Activated CD8-positive, alpha-beta memory T cell treated with anti-CD3 and anti-CD28 coated beads for 4 hours (primary cell): Measurements from ENCODE around the gene PCDHGB4.
"Not testable (repeated sequence)": the region's sequence is repeated elsewhere in the genome, so short reads cannot be mapped to it uniquely, and the experiment has no call there.

ENCODE experiments used
- DNase-seq, 2 donors: peaks; one replicate each; pipeline ENCODE4 v3.0.0-alpha.2; 2020; ENCODE audit warnings: low read depth in 2 of 2

The PCDHGB4 gene

GRCh38 chr5:141366016-141366896, 21.2 kb upstream of the PCDHGB4 start:
- DNase-seq = no peak

- DNase-seq = no peak
Measured at GRCh38 chr5:141369994-141370848, 17.3 kb upstream of the PCDHGB4 start, which contains the start of gene PCDHGB3. Gene PCDHGB3, plus strand, starts transcription at chr5:141370242. Its CDS starts 153 bp downstream, at chr5:141370395.

- DNase-seq = no peak
Measured at GRCh38 chr5:141371572-141372475, 15.7 kb upstream of the PCDHGB4 start.

- DNase-seq = no peak
Measured at GRCh38 chr5:141373673-141374317, 13.7 kb upstream of the PCDHGB4 start, which contains the start of gene PCDHGA6. Gene PCDHGA6, plus strand, starts transcription at chr5:141373891. Its CDS starts 193 bp downstream, at chr5:141374084.

- DNase-seq = no peak
Measured at GRCh38 chr5:141374627-141375026, 12.9 kb upstream of the PCDHGB4 start.

GRCh38 chr5:141375444-141376155, 11.9 kb upstream of the PCDHGB4 start:
- not testable (repeated sequence) for DNase-seq

GRCh38 chr5:141382469-141383294, 4.8 kb upstream of the PCDHGB4 start, which contains the start of gene PCDHGA7:
Gene PCDHGA7, plus strand, starts transcription at chr5:141382742. Its CDS starts 158 bp downstream, at chr5:141382900.
- no peak for DNase-seq

- no peak for DNase-seq
Measured at GRCh38 chr5:141383345-141383744, 4.2 kb upstream of the PCDHGB4 start.

- no peak for DNase-seq
Measured at GRCh38 chr5:141384471-141385267, 2.8 kb upstream of the PCDHGB4 start.

GRCh38 chr5:141388661-141389060, 1.2 kb downstream of the PCDHGB4 start:
- DNase-seq = no peak

- DNase-seq = no peak
Measured at GRCh38 chr5:141389153-141390042, 1.9 kb downstream of the PCDHGB4 start.

GRCh38 chr5:141392429-141393198, 5.1 kb downstream of the PCDHGB4 start, which contains the start of gene PCDHGA8:
Gene PCDHGA8, plus strand, starts transcription at chr5:141392633. Its CDS starts 181 bp downstream, at chr5:141392814.
- no peak for DNase-seq

- DNase-seq = no peak
Measured at GRCh38 chr5:141393267-141393666, 5.8 kb downstream of the PCDHGB4 start.

- not testable (repeated sequence) for DNase-seq
Measured at GRCh38 chr5:141394401-141395187, 7.1 kb downstream of the PCDHGB4 start.

- not testable (repeated sequence) for DNase-seq
Measured at GRCh38 chr5:141397756-141398551, 10.5 kb downstream of the PCDHGB4 start, which contains the start of gene PCDHGB5. Gene PCDHGB5, plus strand, starts transcription at chr5:141397947. Its CDS starts 181 bp downstream, at chr5:141398128.
